CD14-positive monocyte (primary cell): ENCODE results near the gene CXCL16. TPM values are rescaled to one million over a fixed set of nuclear protein-coding genes. Genes with fewer than 3 reads are reported as not detected.

Source experiments
- DNase-seq, 3 donors: peaks; one replicate each; pipeline ENCODE4 v3.0.0-alpha.2; 2011 to 2022
- H2AFZ ChIP-seq: 2 replicates; pipeline ENCODE4 v1.6.0; 2012; ENCODE audit warnings: mild to moderate bottlenecking, low read depth, low read length, inconsistent platforms; ENCODE audit not compliant: insufficient read depth, poor library complexity, severe bottlenecking
- H3K27ac ChIP-seq, 2 donors: 1 replicate in 1 of 2; 2 replicates in 1 of 2; pipeline ENCODE4 v1.5.1; 2012 to 2013; ENCODE audit warnings: low read length in 2 of 2, control low read depth in 1 of 2, inconsistent platforms in 1 of 2, low read depth in 1 of 2, mild to moderate bottlenecking in 1 of 2
- H3K27me3 ChIP-seq, 2 donors: one replicate each; pipeline versions ENCODE4 v1.6.0 to v1.6.1; 2011 to 2013; ENCODE audit warnings: low read length in 2 of 2; ENCODE audit not compliant: control insufficient read depth in 2 of 2, insufficient read depth in 2 of 2
- H3K36me3 ChIP-seq, 2 donors: replicated peaks in 1 of 2; 1 replicate in 1 of 2; 2 replicates in 1 of 2; pipeline versions ENCODE4 v1.5.1 to v1.6.1; 2012 to 2013; ENCODE audit warnings: low read length in 2 of 2, control low read depth in 1 of 2, inconsistent platforms in 1 of 2, mild to moderate bottlenecking in 1 of 2; ENCODE audit not compliant: insufficient read depth in 2 of 2, control insufficient read depth in 1 of 2
- H3K4me1 ChIP-seq, 2 donors: 1 replicate in 1 of 2; 2 replicates in 1 of 2; pipeline versions ENCODE4 v1.5.1 to v1.6.1; 2012 to 2013; ENCODE audit warnings: low read length in 2 of 2, control low read depth in 1 of 2, inconsistent platforms in 1 of 2, mild to moderate bottlenecking in 1 of 2, moderate library complexity in 1 of 2; ENCODE audit not compliant: insufficient read depth in 2 of 2, control insufficient read depth in 1 of 2
- H3K4me2 ChIP-seq: replicated peaks from 2 replicates; pipeline ENCODE3; 2012; ENCODE audit warnings: low read length, moderate library complexity, mild to moderate bottlenecking; ENCODE audit not compliant: poor library complexity, severe bottlenecking; ENCODE audit errors: extremely low read depth
- H3K4me3 ChIP-seq, 3 experiments: fragments of 200-600 bp in 1 of 3; sonication (generic) in 1 of 3; replicated peaks in 1 of 3; 1 replicate in 2 of 3; 2 replicates in 1 of 3; pipeline ENCODE4 v1.5.1; 2011 to 2013; ENCODE audit warnings: low read length in 3 of 3, mild to moderate bottlenecking in 3 of 3, control low read depth in 2 of 3, low read depth in 2 of 3, inconsistent platforms in 1 of 3, moderate library complexity in 1 of 3
- H3K79me2 ChIP-seq: 2 replicates; pipeline ENCODE4 v1.6.0; 2012; ENCODE audit warnings: mild to moderate bottlenecking, control low read depth, inconsistent platforms, low read length, moderate library complexity; ENCODE audit not compliant: insufficient read depth
- H3K9ac ChIP-seq: 2 replicates; pipeline ENCODE4 v1.6.0; 2017; ENCODE audit warnings: low read length, mild to moderate bottlenecking; ENCODE audit not compliant: insufficient read depth, poor library complexity, severe bottlenecking
- H3K9me3 ChIP-seq, 2 donors: replicated peaks in 1 of 2; 1 replicate in 1 of 2; 2 replicates in 1 of 2; pipeline versions ENCODE4 v1.5.1 to v1.6.1; 2012 to 2013; ENCODE audit warnings: low read length in 2 of 2, control low read depth in 1 of 2; ENCODE audit not compliant: control insufficient read depth in 1 of 2, insufficient read depth in 1 of 2
- H4K20me1 ChIP-seq: 2 replicates; pipeline ENCODE4 v1.6.0; 2012; ENCODE audit warnings: mild to moderate bottlenecking, low read length, control low read depth, moderate library complexity; ENCODE audit not compliant: insufficient read depth
- H3K27ac Mint-ChIP-seq, 7 donors: one replicate each; pipeline ENCODE4 v1.8.0; 2020; ENCODE audit warnings: mild to moderate bottlenecking in 7 of 7, mixed read lengths in 7 of 7, moderate library complexity in 6 of 7, inconsistent platforms in 2 of 7
- H3K27me3 Mint-ChIP-seq, 3 donors: one replicate each; pipeline ENCODE4 v1.8.0; 2021 to 2022; ENCODE audit warnings: low read depth in 3 of 3, mild to moderate bottlenecking in 3 of 3, mixed read lengths in 3 of 3, moderate library complexity in 3 of 3, inconsistent platforms in 1 of 3
- H3K36me3 Mint-ChIP-seq, 2 donors: one replicate each; pipeline ENCODE4 v1.8.0; 2020; ENCODE audit warnings: mixed read lengths in 2 of 2, inconsistent platforms in 1 of 2, mild to moderate bottlenecking in 1 of 2
- H3K4me1 Mint-ChIP-seq: one replicate; pipeline ENCODE4 v1.8.0; 2020; ENCODE audit warnings: mild to moderate bottlenecking, mixed read lengths
- H3K4me3 Mint-ChIP-seq, 2 donors: one replicate each; pipeline ENCODE4 v1.8.0; 2020; ENCODE audit warnings: mild to moderate bottlenecking in 2 of 2, mixed read lengths in 2 of 2, moderate library complexity in 1 of 2
- H3K9me3 Mint-ChIP-seq, 7 donors: one replicate each; pipeline ENCODE4 v1.8.0; 2020 to 2022; ENCODE audit warnings: mixed read lengths in 7 of 7, mild to moderate bottlenecking in 6 of 7, moderate library complexity in 6 of 7, inconsistent platforms in 2 of 7
- CTCF ChIP-seq: fragments of 200-600 bp; IDR thresholded peaks from one replicate; pipeline ENCODE4 v1.8.0; 2022; ENCODE audit warnings: antibody characterized with exemption, mild to moderate bottlenecking
- WGBS: methylation state at CpG from one replicate; pipeline ENCODE4 v1.1.5; 2013; ENCODE audit warnings: missing lambda C conversion rate; ENCODE audit not compliant: insufficient coverage; 5-methylcytosine and 5-hydroxymethylcytosine counted together
- intact Hi-C, 2 donors: fragments of 100-400 bp; cut with micrococcal nuclease; formaldehyde crosslinking; loops; one replicate each; pipeline versions ENCODE4 v1.15.0 to v1.15.1; 2023
- polyA plus RNA-seq, 3 donors: library from polyadenylated mRNA; depleted of rRNA in 1 of 3; unstranded in 2 of 3; stranded (reverse) in 1 of 3; fragments of 300-500 nt in 2 of 3; fragments of >200 nt in 1 of 3; fragmentation: Illumina TruSeq in 2 of 3; gene quantifications; 1 replicate in 2 of 3; 2 replicates in 1 of 3; pipeline ENCODE4 v1.2.3, GENCODE V29; 2012 to 2021

CXCL16 gene
- polyA plus RNA-seq, 3 donors = 68.1 to 204 (median 103) TPM

- Histone ChIP-seq H2AFZ (no peak overlapping the region), H3K27ac (peak overlapping the region; percentile 57 to 98), H3K9ac (peak overlapping the region; percentile 37), H3K9me3 (no peaks in the 10 kb centered on the region), H3K79me2 (no peaks in the 10 kb centered on the region), H3K36me3 (no peaks in the 10 kb centered on the region), H4K20me1 (no peaks in the 10 kb centered on the region), H3K4me1 (peaks cover 57 to 72% of the 10 kb centered on the region in 2 donors), H3K4me3 (peak overlapping the region in 1 of 3 experiments; percentile 18), H3K27me3 (no peaks in the 10 kb centered on the region), H3K4me2 (peak overlapping the region; percentile 8)
- H3K27me3 Mint-ChIP-seq = peaks cover 0 to 8% (median 2%) of the 10 kb centered on the region in 3 donors
- peaks cover 51% of the 10 kb centered on the region for H3K4me1 Mint-ChIP-seq
- peak; percentile 26 for TF ChIP-seq CTCF
- H3K36me3 Mint-ChIP-seq = peaks cover 1 to 4% of the 10 kb centered on the region in 2 donors
- H3K27ac Mint-ChIP-seq = peak overlapping the region; percentile 94 to 99 (median 98)
- no CpG with 5 or more reads among the region's 3 CpGs for WGBS
- peaks cover 0 to 4% (median 0%) of the 10 kb centered on the region in 7 donors for H3K9me3 Mint-ChIP-seq
- intact Hi-C loops = no loop called here
- H3K4me3 Mint-ChIP-seq = no peak overlapping the region
- peak; percentile 71 to 89 (median 87) for DNase-seq
Observed at GRCh38 chr17:4764595-4764994, 24.9 kb upstream of the CXCL16 start.

- H3K27me3 Mint-ChIP-seq = peaks cover 8 to 17% (median 14%) of the 10 kb centered on the region in 3 donors
- Histone ChIP-seq H3K4me2 (no peak overlapping the region), H3K9ac (no peak overlapping the region), H3K36me3 (no peaks in the 10 kb centered on the region), H2AFZ (no peak overlapping the region), H3K27me3 (peaks cover 0 to 2% of the 10 kb centered on the region in 2 donors), H3K9me3 (no peaks in the 10 kb centered on the region), H3K4me3 (no peak overlapping the region), H3K4me1 (peaks cover 19 to 29% of the 10 kb centered on the region in 2 donors), H4K20me1 (no peaks in the 10 kb centered on the region), H3K79me2 (no peaks in the 10 kb centered on the region), H3K27ac (peak overlapping the region; percentile 26)
- peak overlapping the region; percentile 87 to 94 (median 90) for H3K27ac Mint-ChIP-seq
- H3K9me3 Mint-ChIP-seq = no peaks in the 10 kb centered on the region
- 92% methylated on average over 2 of the region's 10 CpGs for WGBS
- intact Hi-C loops = no loop called here
- peak; percentile 53 to 62 (median 59) for DNase-seq
- H3K36me3 Mint-ChIP-seq = peaks cover 0 to 1% of the 10 kb centered on the region in 2 donors
- no peak for TF ChIP-seq CTCF
- no peak overlapping the region for H3K4me3 Mint-ChIP-seq
- H3K4me1 Mint-ChIP-seq = peaks cover 18% of the 10 kb centered on the region
Observed at GRCh38 chr17:4759776-4760236, 20.1 kb upstream of the CXCL16 start.
